WTC11 (cell line): Measurements from ENCODE around the gene ITPRIPL1. TPM values are rescaled to one million over a fixed set of nuclear protein-coding genes. Genes with fewer than 3 reads are reported as not detected.

ENCODE experiments used
- CBFB ChIP-seq: sonication (generic); formaldehyde crosslinking; IDR thresholded peaks from 2 replicates; pipeline ENCODE4 v1.8.1; 2022; ENCODE audit warnings: mild to moderate bottlenecking, low read depth, missing genetic modification reagents
- ERG ChIP-seq: fragments of 250-450 bp; sonication (Bioruptor Pico); IDR thresholded peaks from 2 replicates; pipeline ENCODE4 v1.8.0; 2021; ENCODE audit warnings: mild to moderate bottlenecking
- FOXP1 ChIP-seq: sonication (generic); formaldehyde crosslinking; IDR thresholded peaks from 2 replicates; pipeline ENCODE4 v1.8.0; 2022; ENCODE audit warnings: missing genetic modification reagents, mild to moderate bottlenecking, moderate library complexity, borderline replicate concordance
- FOXP4 ChIP-seq: sonication (generic); formaldehyde crosslinking; IDR thresholded peaks from 2 replicates; pipeline ENCODE4 v1.8.0; 2022; ENCODE audit warnings: mild to moderate bottlenecking, missing genetic modification reagents
- JUN ChIP-seq: sonication (generic); formaldehyde crosslinking; IDR thresholded peaks from 2 replicates; pipeline ENCODE4 v1.8.0; 2023; ENCODE audit warnings: mild to moderate bottlenecking, missing genetic modification reagents
- MXD4 ChIP-seq: fragments of 250-450 bp; sonication (Bioruptor Pico); IDR thresholded peaks from 2 replicates; pipeline ENCODE4 v1.8.0; 2021; ENCODE audit warnings: mild to moderate bottlenecking, moderate library complexity, borderline replicate concordance
- NFE2L1 ChIP-seq: sonication (generic); formaldehyde crosslinking; IDR thresholded peaks from 2 replicates; pipeline ENCODE4 v1.8.1; 2023; ENCODE audit warnings: missing genetic modification reagents
- NFYB ChIP-seq: sonication (generic); formaldehyde crosslinking; conservative IDR thresholded peaks from 2 replicates; pipeline ENCODE4 v1.8.0; 2022; ENCODE audit warnings: low read depth, missing genetic modification reagents
- NR2C2 ChIP-seq: sonication (generic); formaldehyde crosslinking; IDR thresholded peaks from 2 replicates; pipeline ENCODE4 v1.8.0; 2022; ENCODE audit warnings: mild to moderate bottlenecking, missing genetic modification reagents
- RORB ChIP-seq: fragments of 250-450 bp; sonication (Bioruptor Pico); IDR thresholded peaks from 2 replicates; pipeline ENCODE4 v1.9.0; 2021; ENCODE audit warnings: mild to moderate bottlenecking
- ZBTB43 ChIP-seq: sonication (generic); formaldehyde crosslinking; IDR thresholded peaks from 2 replicates; pipeline ENCODE4 v1.8.1; 2023; ENCODE audit warnings: mild to moderate bottlenecking, missing genetic modification reagents
- ZNF138 ChIP-seq: sonication (generic); formaldehyde crosslinking; conservative IDR thresholded peaks from 2 replicates; pipeline ENCODE4 v1.8.1; 2022; ENCODE audit warnings: mild to moderate bottlenecking, moderate library complexity, missing genetic modification reagents
- ZNF263 ChIP-seq: sonication (generic); formaldehyde crosslinking; IDR thresholded peaks from 2 replicates; pipeline ENCODE4 v1.8.1; 2022; ENCODE audit warnings: low read depth, mild to moderate bottlenecking, moderate library complexity, missing genetic modification reagents
- total RNA-seq: library from RNA; stranded (reverse); gene quantifications from 3 replicates; pipeline ENCODE4 v1.2.3, GENCODE V29; 2021
- TF ChIP-seq, protein P1 (sequence below): sonication (generic); formaldehyde crosslinking; IDR thresholded peaks from 2 replicates; pipeline ENCODE4 v1.8.0; 2023; ENCODE audit warnings: missing genetic modification reagents, mild to moderate bottlenecking, borderline replicate concordance
- TF ChIP-seq, protein P2 (sequence below): fragments of 250-450 bp; sonication (Bioruptor Pico); IDR thresholded peaks from 2 replicates; pipeline ENCODE4 v2.1.2; 2022; ENCODE audit warnings: mild to moderate bottlenecking, moderate library complexity
- TF ChIP-seq, protein P3 (sequence below): sonication (generic); formaldehyde crosslinking; IDR thresholded peaks from 2 replicates; pipeline ENCODE4 v1.8.1; 2023; ENCODE audit warnings: mild to moderate bottlenecking, missing genetic modification reagents, borderline replicate concordance

ITPRIPL1 gene
- total RNA-seq, 1 experiment from 2014 or later = 11.7 TPM

DNA sequence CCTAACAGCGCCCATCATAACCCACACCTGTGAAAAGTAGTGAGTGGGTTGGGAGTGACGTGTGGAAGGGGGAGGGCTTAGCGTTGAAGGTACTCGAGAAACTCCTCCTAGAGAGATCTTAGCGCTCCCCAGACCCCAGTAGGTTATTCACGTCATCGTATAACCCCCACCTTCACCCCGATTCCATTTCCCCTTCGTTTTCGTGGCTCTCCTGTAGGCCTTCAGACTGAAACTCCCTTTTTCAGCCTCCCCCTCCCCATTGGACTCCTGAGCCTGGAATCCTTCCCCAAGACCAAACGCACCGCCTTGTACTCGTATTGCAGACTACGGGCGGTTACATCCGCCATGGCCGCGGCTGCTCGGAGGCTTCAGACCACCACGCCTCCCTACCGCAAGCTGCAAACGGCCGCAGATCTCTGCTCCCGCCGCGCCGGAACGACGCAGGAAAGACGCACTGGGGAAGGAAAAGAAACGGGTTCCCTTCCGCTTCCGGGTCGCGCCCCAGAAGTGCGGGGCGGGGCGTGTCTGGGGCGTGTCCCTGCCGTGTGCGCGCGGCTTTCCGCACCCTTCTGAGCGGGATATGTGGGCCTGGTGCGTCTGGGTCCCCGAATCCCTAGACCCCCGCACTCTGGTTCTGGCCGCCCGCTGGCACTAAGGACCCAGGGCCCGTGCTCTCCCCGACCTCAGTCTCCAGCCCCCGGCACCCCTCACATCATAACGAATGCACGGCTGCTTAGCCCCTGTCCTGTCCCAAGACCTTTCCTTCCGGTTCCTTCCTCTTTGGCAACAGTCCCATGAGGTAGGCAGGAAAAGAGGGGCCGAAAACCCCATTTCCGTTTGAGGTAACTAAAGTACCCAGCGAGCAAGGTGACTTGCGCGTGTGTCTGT, 19.8 kb upstream of the ITPRIPL1 start, which contains the start of gene SNRNP200 (continued):
- no peak for TF ChIP-seq ZNF138 (CRISPR knock-in tag)
- TF ChIP-seq, protein P1, sequence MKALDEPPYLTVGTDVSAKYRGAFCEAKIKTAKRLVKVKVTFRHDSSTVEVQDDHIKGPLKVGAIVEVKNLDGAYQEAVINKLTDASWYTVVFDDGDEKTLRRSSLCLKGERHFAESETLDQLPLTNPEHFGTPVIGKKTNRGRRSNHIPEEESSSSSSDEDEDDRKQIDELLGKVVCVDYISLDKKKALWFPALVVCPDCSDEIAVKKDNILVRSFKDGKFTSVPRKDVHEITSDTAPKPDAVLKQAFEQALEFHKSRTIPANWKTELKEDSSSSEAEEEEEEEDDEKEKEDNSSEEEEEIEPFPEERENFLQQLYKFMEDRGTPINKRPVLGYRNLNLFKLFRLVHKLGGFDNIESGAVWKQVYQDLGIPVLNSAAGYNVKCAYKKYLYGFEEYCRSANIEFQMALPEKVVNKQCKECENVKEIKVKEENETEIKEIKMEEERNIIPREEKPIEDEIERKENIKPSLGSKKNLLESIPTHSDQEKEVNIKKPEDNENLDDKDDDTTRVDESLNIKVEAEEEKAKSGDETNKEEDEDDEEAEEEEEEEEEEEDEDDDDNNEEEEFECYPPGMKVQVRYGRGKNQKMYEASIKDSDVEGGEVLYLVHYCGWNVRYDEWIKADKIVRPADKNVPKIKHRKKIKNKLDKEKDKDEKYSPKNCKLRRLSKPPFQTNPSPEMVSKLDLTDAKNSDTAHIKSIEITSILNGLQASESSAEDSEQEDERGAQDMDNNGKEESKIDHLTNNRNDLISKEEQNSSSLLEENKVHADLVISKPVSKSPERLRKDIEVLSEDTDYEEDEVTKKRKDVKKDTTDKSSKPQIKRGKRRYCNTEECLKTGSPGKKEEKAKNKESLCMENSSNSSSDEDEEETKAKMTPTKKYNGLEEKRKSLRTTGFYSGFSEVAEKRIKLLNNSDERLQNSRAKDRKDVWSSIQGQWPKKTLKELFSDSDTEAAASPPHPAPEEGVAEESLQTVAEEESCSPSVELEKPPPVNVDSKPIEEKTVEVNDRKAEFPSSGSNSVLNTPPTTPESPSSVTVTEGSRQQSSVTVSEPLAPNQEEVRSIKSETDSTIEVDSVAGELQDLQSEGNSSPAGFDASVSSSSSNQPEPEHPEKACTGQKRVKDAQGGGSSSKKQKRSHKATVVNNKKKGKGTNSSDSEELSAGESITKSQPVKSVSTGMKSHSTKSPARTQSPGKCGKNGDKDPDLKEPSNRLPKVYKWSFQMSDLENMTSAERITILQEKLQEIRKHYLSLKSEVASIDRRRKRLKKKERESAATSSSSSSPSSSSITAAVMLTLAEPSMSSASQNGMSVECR = no peak
- no peak for TF ChIP-seq ERG (CRISPR knock-in tag)
- TF ChIP-seq, protein P2, sequence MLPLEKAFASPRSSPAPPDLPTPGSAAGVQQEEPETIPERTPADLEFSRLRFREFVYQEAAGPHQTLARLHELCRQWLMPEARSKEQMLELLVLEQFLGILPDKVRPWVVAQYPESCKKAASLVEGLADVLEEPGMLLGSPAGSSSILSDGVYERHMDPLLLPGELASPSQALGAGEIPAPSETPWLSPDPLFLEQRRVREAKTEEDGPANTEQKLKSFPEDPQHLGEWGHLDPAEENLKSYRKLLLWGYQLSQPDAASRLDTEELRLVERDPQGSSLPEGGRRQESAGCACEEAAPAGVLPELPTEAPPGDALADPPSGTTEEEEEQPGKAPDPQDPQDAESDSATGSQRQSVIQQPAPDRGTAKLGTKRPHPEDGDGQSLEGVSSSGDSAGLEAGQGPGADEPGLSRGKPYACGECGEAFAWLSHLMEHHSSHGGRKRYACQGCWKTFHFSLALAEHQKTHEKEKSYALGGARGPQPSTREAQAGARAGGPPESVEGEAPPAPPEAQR (CRISPR knock-in tag) = no peak
- no peak for TF ChIP-seq ZNF263 (CRISPR knock-in tag)
- peak; percentile 99 for TF ChIP-seq NR2C2 (CRISPR knock-in tag)
- peak; percentile 65; the same call in 1 of the 2 replicates for TF ChIP-seq FOXP1 (CRISPR knock-in tag)
- 0 out of 2 replicates have a peak, but pooled peaks have one; percentile 13 for TF ChIP-seq JUN (CRISPR knock-in tag)
- no peak for TF ChIP-seq RORB
- TF ChIP-seq CBFB (CRISPR knock-in tag) = 0 out of 2 replicates have a peak, but pooled peaks have one; percentile 17
- TF ChIP-seq ZBTB43 (CRISPR knock-in tag) = no peak
- no peak for TF ChIP-seq NFYB (CRISPR knock-in tag)
- TF ChIP-seq, protein P3, sequence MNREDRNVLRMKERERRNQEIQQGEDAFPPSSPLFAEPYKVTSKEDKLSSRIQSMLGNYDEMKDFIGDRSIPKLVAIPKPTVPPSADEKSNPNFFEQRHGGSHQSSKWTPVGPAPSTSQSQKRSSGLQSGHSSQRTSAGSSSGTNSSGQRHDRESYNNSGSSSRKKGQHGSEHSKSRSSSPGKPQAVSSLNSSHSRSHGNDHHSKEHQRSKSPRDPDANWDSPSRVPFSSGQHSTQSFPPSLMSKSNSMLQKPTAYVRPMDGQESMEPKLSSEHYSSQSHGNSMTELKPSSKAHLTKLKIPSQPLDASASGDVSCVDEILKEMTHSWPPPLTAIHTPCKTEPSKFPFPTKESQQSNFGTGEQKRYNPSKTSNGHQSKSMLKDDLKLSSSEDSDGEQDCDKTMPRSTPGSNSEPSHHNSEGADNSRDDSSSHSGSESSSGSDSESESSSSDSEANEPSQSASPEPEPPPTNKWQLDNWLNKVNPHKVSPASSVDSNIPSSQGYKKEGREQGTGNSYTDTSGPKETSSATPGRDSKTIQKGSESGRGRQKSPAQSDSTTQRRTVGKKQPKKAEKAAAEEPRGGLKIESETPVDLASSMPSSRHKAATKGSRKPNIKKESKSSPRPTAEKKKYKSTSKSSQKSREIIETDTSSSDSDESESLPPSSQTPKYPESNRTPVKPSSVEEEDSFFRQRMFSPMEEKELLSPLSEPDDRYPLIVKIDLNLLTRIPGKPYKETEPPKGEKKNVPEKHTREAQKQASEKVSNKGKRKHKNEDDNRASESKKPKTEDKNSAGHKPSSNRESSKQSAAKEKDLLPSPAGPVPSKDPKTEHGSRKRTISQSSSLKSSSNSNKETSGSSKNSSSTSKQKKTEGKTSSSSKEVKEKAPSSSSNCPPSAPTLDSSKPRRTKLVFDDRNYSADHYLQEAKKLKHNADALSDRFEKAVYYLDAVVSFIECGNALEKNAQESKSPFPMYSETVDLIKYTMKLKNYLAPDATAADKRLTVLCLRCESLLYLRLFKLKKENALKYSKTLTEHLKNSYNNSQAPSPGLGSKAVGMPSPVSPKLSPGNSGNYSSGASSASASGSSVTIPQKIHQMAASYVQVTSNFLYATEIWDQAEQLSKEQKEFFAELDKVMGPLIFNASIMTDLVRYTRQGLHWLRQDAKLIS (CRISPR knock-in tag) = no peak
- TF ChIP-seq NFE2L1 (CRISPR knock-in tag) = peak; percentile 57; the same call in 1 of the 2 replicates
- peak; percentile 94 for TF ChIP-seq FOXP4 (CRISPR knock-in tag)
- no peak for TF ChIP-seq MXD4 (CRISPR knock-in tag)
